ENCODE measurements around the gene SDC4. TPM values are rescaled to one million over a fixed set of nuclear protein-coding genes. Genes with fewer than 3 reads are reported as not detected.
"Not testable (repeated sequence)": the region's sequence is repeated elsewhere in the genome, so short reads cannot be mapped to it uniquely, and the experiment has no call there.

SDC4 gene
- total RNA-seq, 1 donor from 2014 or later = 4.2 TPM

- no peaks in the 10 kb centered on the region for H3K9me3 ChIP-seq (ENCODE audit: control insufficient read depth in 3 of 3, low read length in 3 of 3)
- H3K4me1 ChIP-seq (ENCODE audit: control insufficient read depth in 3 of 3, insufficient read depth in 3 of 3, low read length in 3 of 3) = peaks cover 27 to 53% (median 34%) of the 10 kb centered on the region in 3 donors
- H3K36me3 ChIP-seq (ENCODE audit: control insufficient read depth in 3 of 3, insufficient read depth in 3 of 3, low read length in 3 of 3) = no peaks in the 10 kb centered on the region
- peak overlapping the region in 1 of 3 donors; percentile 29 for H3K9ac ChIP-seq (ENCODE audit: low read depth in 1 of 3, low read length in 3 of 3)
- no peak overlapping the region for H3K4me3 ChIP-seq (ENCODE audit: low read length in 3 of 3)
- no peaks in the 10 kb centered on the region for H3K27me3 ChIP-seq (ENCODE audit: control insufficient read depth in 3 of 3, insufficient read depth in 3 of 3, low read length in 3 of 3)
- H3K27ac ChIP-seq (ENCODE audit: low read depth, low read length) = peak overlapping the region; percentile 61
Observed at GRCh38 chr20:45355209-45356084, 7.2 kb upstream of the SDC4 start.

- Histone ChIP-seq H3K9ac (ENCODE audit: low read depth in 1 of 3, low read length in 3 of 3) (peak overlapping the region in 2 of 3 donors; percentile 15 to 29), H3K4me3 (ENCODE audit: low read length in 3 of 3) (no peak overlapping the region), H3K27ac (ENCODE audit: low read depth, low read length) (peak overlapping the region; percentile 61), H3K27me3 (ENCODE audit: control insufficient read depth in 3 of 3, insufficient read depth in 3 of 3, low read length in 3 of 3) (no peaks in the 10 kb centered on the region), H3K9me3 (ENCODE audit: control insufficient read depth in 3 of 3, low read length in 3 of 3) (no peaks in the 10 kb centered on the region), H3K36me3 (ENCODE audit: control insufficient read depth in 3 of 3, insufficient read depth in 3 of 3, low read length in 3 of 3) (no peaks in the 10 kb centered on the region), H3K4me1 (ENCODE audit: control insufficient read depth in 3 of 3, insufficient read depth in 3 of 3, low read length in 3 of 3) (peaks cover 24 to 48% (median 30%) of the 10 kb centered on the region in 3 donors)
Observed at GRCh38 chr20:45354423-45355208, 6.4 kb upstream of the SDC4 start.

GRCh38 chr20:45353746-45354145, 5.5 kb upstream of the SDC4 start:
- H3K27me3 ChIP-seq (ENCODE audit: control insufficient read depth in 3 of 3, insufficient read depth in 3 of 3, low read length in 3 of 3) = no peaks in the 10 kb centered on the region
- no peak overlapping the region for H3K9ac ChIP-seq (ENCODE audit: low read depth in 1 of 3, low read length in 3 of 3)
- H3K9me3 ChIP-seq (ENCODE audit: control insufficient read depth in 3 of 3, low read length in 3 of 3) = no peaks in the 10 kb centered on the region
- peaks cover 16 to 39% (median 22%) of the 10 kb centered on the region in 3 donors for H3K4me1 ChIP-seq (ENCODE audit: control insufficient read depth in 3 of 3, insufficient read depth in 3 of 3, low read length in 3 of 3)
- no peaks in the 10 kb centered on the region for H3K36me3 ChIP-seq (ENCODE audit: control insufficient read depth in 3 of 3, insufficient read depth in 3 of 3, low read length in 3 of 3)
- no peak overlapping the region for H3K27ac ChIP-seq (ENCODE audit: low read depth, low read length)
- H3K4me3 ChIP-seq (ENCODE audit: low read length in 3 of 3) = no peak overlapping the region

GRCh38 chr20:45352729-45353128, 4.5 kb upstream of the SDC4 start:
- Histone ChIP-seq H3K4me1 (ENCODE audit: control insufficient read depth in 3 of 3, insufficient read depth in 3 of 3, low read length in 3 of 3) (peaks cover 7 to 29% (median 15%) of the 10 kb centered on the region in 3 donors), H3K27ac (ENCODE audit: low read depth, low read length) (no peak overlapping the region), H3K4me3 (ENCODE audit: low read length in 3 of 3) (no peak overlapping the region), H3K27me3 (ENCODE audit: control insufficient read depth in 3 of 3, insufficient read depth in 3 of 3, low read length in 3 of 3) (no peaks in the 10 kb centered on the region), H3K9ac (ENCODE audit: low read depth in 1 of 3, low read length in 3 of 3) (no peak overlapping the region), H3K9me3 (ENCODE audit: control insufficient read depth in 3 of 3, low read length in 3 of 3) (no peaks in the 10 kb centered on the region), H3K36me3 (ENCODE audit: control insufficient read depth in 3 of 3, insufficient read depth in 3 of 3, low read length in 3 of 3) (no peaks in the 10 kb centered on the region)

- not testable (repeated sequence) for H3K27ac ChIP-seq (ENCODE audit: low read depth, low read length); H3K9me3 ChIP-seq (ENCODE audit: control insufficient read depth in 3 of 3, low read length in 3 of 3); H3K9ac ChIP-seq (ENCODE audit: low read depth in 1 of 3, low read length in 3 of 3); H3K27me3 ChIP-seq (ENCODE audit: control insufficient read depth in 3 of 3, insufficient read depth in 3 of 3, low read length in 3 of 3); H3K36me3 ChIP-seq (ENCODE audit: control insufficient read depth in 3 of 3, insufficient read depth in 3 of 3, low read length in 3 of 3); H3K4me3 ChIP-seq (ENCODE audit: low read length in 3 of 3)
- peaks cover 17 to 36% (median 20%) of the 10 kb centered on the region in 3 donors for H3K4me1 ChIP-seq (ENCODE audit: control insufficient read depth in 3 of 3, insufficient read depth in 3 of 3, low read length in 3 of 3)
Observed at GRCh38 chr20:45350795-45351194, 2.6 kb upstream of the SDC4 start.

- no peaks in the 10 kb centered on the region for H3K9me3 ChIP-seq (ENCODE audit: control insufficient read depth in 3 of 3, low read length in 3 of 3)
- H3K4me1 ChIP-seq (ENCODE audit: control insufficient read depth in 3 of 3, insufficient read depth in 3 of 3, low read length in 3 of 3) = peaks cover 22 to 37% (median 26%) of the 10 kb centered on the region in 3 donors
- H3K36me3 ChIP-seq (ENCODE audit: control insufficient read depth in 3 of 3, insufficient read depth in 3 of 3, low read length in 3 of 3) = peaks cover 0 to 5% (median 0%) of the 10 kb centered on the region in 3 donors
- no peaks in the 10 kb centered on the region for H3K27me3 ChIP-seq (ENCODE audit: control insufficient read depth in 3 of 3, insufficient read depth in 3 of 3, low read length in 3 of 3)
- H3K4me3 ChIP-seq (ENCODE audit: low read length in 3 of 3) = no peak overlapping the region
- H3K27ac ChIP-seq (ENCODE audit: low read depth, low read length) = no peak overlapping the region
- H3K9ac ChIP-seq (ENCODE audit: low read depth in 1 of 3, low read length in 3 of 3) = no peak overlapping the region
Observed at GRCh38 chr20:45350217-45350616, 2.0 kb upstream of the SDC4 start.

- Histone ChIP-seq H3K9ac (ENCODE audit: low read depth in 1 of 3, low read length in 3 of 3) (peak overlapping the region; percentile 97 to 98 (median 98)), H3K27ac (ENCODE audit: low read depth, low read length) (peak overlapping the region; percentile 96), H3K27me3 (ENCODE audit: control insufficient read depth in 3 of 3, insufficient read depth in 3 of 3, low read length in 3 of 3) (no peaks in the 10 kb centered on the region), H3K4me1 (ENCODE audit: control insufficient read depth in 3 of 3, insufficient read depth in 3 of 3, low read length in 3 of 3) (peaks cover 47 to 54% (median 48%) of the 10 kb centered on the region in 3 donors), H3K36me3 (ENCODE audit: control insufficient read depth in 3 of 3, insufficient read depth in 3 of 3, low read length in 3 of 3) (peaks cover 0 to 5% (median 0%) of the 10 kb centered on the region in 3 donors), H3K9me3 (ENCODE audit: control insufficient read depth in 3 of 3, low read length in 3 of 3) (no peaks in the 10 kb centered on the region), H3K4me3 (ENCODE audit: low read length in 3 of 3) (peak overlapping the region; percentile 73 to 91 (median 87))
Observed at GRCh38 chr20:45347297-45347935, 808 bp downstream of the SDC4 start.

- Histone ChIP-seq H3K27me3 (ENCODE audit: control insufficient read depth in 3 of 3, insufficient read depth in 3 of 3, low read length in 3 of 3) (no peaks in the 10 kb centered on the region), H3K4me1 (ENCODE audit: control insufficient read depth in 3 of 3, insufficient read depth in 3 of 3, low read length in 3 of 3) (peaks cover 52 to 59% (median 53%) of the 10 kb centered on the region in 3 donors), H3K36me3 (ENCODE audit: control insufficient read depth in 3 of 3, insufficient read depth in 3 of 3, low read length in 3 of 3) (peaks cover 0 to 5% (median 0%) of the 10 kb centered on the region in 3 donors), H3K9ac (ENCODE audit: low read depth in 1 of 3, low read length in 3 of 3) (peak overlapping the region; percentile 97 to 98 (median 98)), H3K27ac (ENCODE audit: low read depth, low read length) (peak overlapping the region; percentile 96), H3K4me3 (ENCODE audit: low read length in 3 of 3) (peak overlapping the region; percentile 73 to 91 (median 87)), H3K9me3 (ENCODE audit: control insufficient read depth in 3 of 3, low read length in 3 of 3) (no peaks in the 10 kb centered on the region)
Observed at GRCh38 chr20:45346851-45347250, 1.4 kb downstream of the SDC4 start.

GRCh38 chr20:45346291-45346718, 1.9 kb downstream of the SDC4 start:
- Histone ChIP-seq H3K4me1 (ENCODE audit: control insufficient read depth in 3 of 3, insufficient read depth in 3 of 3, low read length in 3 of 3) (peaks cover 57 to 65% (median 58%) of the 10 kb centered on the region in 3 donors), H3K9me3 (ENCODE audit: control insufficient read depth in 3 of 3, low read length in 3 of 3) (no peaks in the 10 kb centered on the region), H3K27me3 (ENCODE audit: control insufficient read depth in 3 of 3, insufficient read depth in 3 of 3, low read length in 3 of 3) (no peaks in the 10 kb centered on the region), H3K36me3 (ENCODE audit: control insufficient read depth in 3 of 3, insufficient read depth in 3 of 3, low read length in 3 of 3) (peaks cover 0 to 5% (median 0%) of the 10 kb centered on the region in 3 donors), H3K9ac (ENCODE audit: low read depth in 1 of 3, low read length in 3 of 3) (peak overlapping the region; percentile 97 to 98 (median 98)), H3K27ac (ENCODE audit: low read depth, low read length) (peak overlapping the region; percentile 96), H3K4me3 (ENCODE audit: low read length in 3 of 3) (peak overlapping the region; percentile 73 to 91 (median 87))

Data from skeletal muscle tissue (tissue), 4 donors.